GM10248 (cell line): ENCODE results near the gene STS.
"Not testable (repeated sequence)": the region's sequence is repeated elsewhere in the genome, so short reads cannot be mapped to it uniquely, and the experiment has no call there.

Source experiments
- CTCF ChIA-PET: fragments of 300-600 bp; sonication (Branson Sonifier 250); formaldehyde crosslinking; extraction: SDS; loops from one replicate; lab custom pipeline; 2021; ENCODE audit warnings: antibody characterized with exemption; lab: Yijun Ruan, JAX
- POLR2A ChIA-PET: fragments of 350-650 bp; sonication (Branson Sonifier 250); formaldehyde crosslinking; extraction: SDS; loops from one replicate; lab custom pipeline; 2020; ENCODE audit warnings: antibody characterized with exemption; lab: Yijun Ruan, JAX
- DNase-seq: peaks from one replicate; pipeline ENCODE4 v3.0.0; 2012; ENCODE audit errors: extremely low spot score
- CTCF ChIP-seq: IDR thresholded peaks from 2 replicates; pipeline ENCODE4 v1.5.1; 2012; ENCODE audit warnings: mild to moderate bottlenecking, low read depth; ENCODE audit errors: extremely low read depth, missing control alignments, control extremely low read depth

The STS gene

GRCh38 chrX:7164174-7164573 lies 16.7 kb downstream of the STS start:
- CTCF ChIA-PET = interaction anchor here (0.9 kb wide), 1 partner anchor 16 kb away, joined by 3 read pairs; no protein-coding TSS in a partner anchor
- POLR2A ChIA-PET = no interaction called here
- DNase-seq = no peak
- TF ChIP-seq CTCF = no peak

GRCh38 chrX:7168371-7168770 lies 20.9 kb downstream of the STS start:
- CTCF ChIA-PET = no interaction called here
- POLR2A ChIA-PET = no interaction called here

GRCh38 chrX:7169627-7170026 lies 22.1 kb downstream of the STS start:
- ChIA-PET CTCF (no interaction called here), POLR2A (no interaction called here)
- no peak for DNase-seq
- no peak for TF ChIP-seq CTCF

More at GRCh38 chrX:7168371-7168770, 20.9 kb downstream of the STS start:
- TF ChIP-seq CTCF = no peak
- DNase-seq = no peak

GRCh38 chrX:7170898-7171297 lies 23.4 kb downstream of the STS start:
- CTCF ChIA-PET = no interaction called here
- TF ChIP-seq CTCF = no peak
- POLR2A ChIA-PET = no interaction called here
- DNase-seq = no peak

GRCh38 chrX:7178859-7179258 lies 31.3 kb downstream of the STS start:
- CTCF ChIA-PET = interaction anchor here (1.0 to 2.1 kb wide), 3 partner anchors 12 to 46 kb away, joined by 3 to 5 read pairs (median 3); no protein-coding TSS in a partner anchor
- DNase-seq, POLR2A ChIA-PET: not testable (repeated sequence)

- POLR2A ChIA-PET = no interaction called here
These were observed 31.9 kb downstream of the STS start for GRCh38 chrX:7179446-7179845.

GRCh38 chrX:7184816-7185215 lies 37.3 kb downstream of the STS start:
- ChIA-PET POLR2A (no interaction called here), CTCF (no interaction called here)
- DNase-seq = no peak
- TF ChIP-seq CTCF = no peak

More at GRCh38 chrX:7179446-7179845, 31.9 kb downstream of the STS start:
- TF ChIP-seq CTCF = no peak
- DNase-seq = no peak
- CTCF ChIA-PET = interaction anchor here (2.1 kb wide), 1 partner anchor 12 kb away, joined by 5 read pairs; no protein-coding TSS in a partner anchor
